Measurements from ENCODE around the gene SLC26A3. TPM values are rescaled to one million over a fixed set of nuclear protein-coding genes. Genes with fewer than 3 reads are reported as not detected.

SLC26A3 gene
- total RNA-seq, 1 experiment from 2014 or later, result not detected

GRCh38 chr7:107816011-107816566, 13.1 kb upstream of the SLC26A3 start:
- Histone ChIP-seq H3K27me3 (ENCODE audit: insufficient read depth, low read length) (no peaks in the 10 kb centered on the region), H2BK20ac (ENCODE audit: low read depth, low read length, poor library complexity, severe bottlenecking) (no peak overlapping the region), H2AFZ (ENCODE audit: low read length) (no peak overlapping the region), H3K4me1 (ENCODE audit: insufficient read depth, low read length) (no peaks in the 10 kb centered on the region), H4K5ac (ENCODE audit: insufficient read length, low read depth, low read length) (no peak overlapping the region), H2BK5ac (ENCODE audit: insufficient read length, low read length) (no peak overlapping the region), H3K14ac (ENCODE audit: insufficient read depth, low read length) (no peak overlapping the region), H3K4me2 (ENCODE audit: insufficient read depth, insufficient read length, low read length) (no peak overlapping the region), H3T11ph (ENCODE audit: low read length) (no peak overlapping the region), H3K79me2 (ENCODE audit: insufficient read depth, low read length) (no peaks in the 10 kb centered on the region), H2BK120ac (ENCODE audit: low read depth, low read length, poor library complexity, severe bottlenecking) (no peak overlapping the region), H2BK15ac (ENCODE audit: low read depth, low read length) (no peak overlapping the region), H3K79me1 (ENCODE audit: insufficient read depth, low read depth, low read length, poor library complexity, severe bottlenecking) (no peaks in the 10 kb centered on the region), H3K56ac (ENCODE audit: insufficient read length, low read depth, low read length) (no peak overlapping the region), H3K18ac (ENCODE audit: insufficient read length, low read depth, low read length) (no peak overlapping the region), H3K9me3 (ENCODE audit: control insufficient read depth, low read depth, low read length) (no peaks in the 10 kb centered on the region), H3K9ac (ENCODE audit: extremely low read depth, insufficient read length, low read length) (no peak overlapping the region), H3K27ac (ENCODE audit: insufficient read length, low read depth, low read length) (no peak overlapping the region), H3K23me2 (ENCODE audit: insufficient read length, low read depth, low read length, poor library complexity, severe bottlenecking) (no peaks in the 10 kb centered on the region), H4K20me1 (ENCODE audit: control insufficient read depth, insufficient read depth, insufficient read length) (no peaks in the 10 kb centered on the region), H3K23ac (ENCODE audit: insufficient read length, low read depth, low read length) (no peak overlapping the region), H3K4ac (ENCODE audit: low read depth, low read length) (no peak overlapping the region), H4K8ac (replicated peaks; ENCODE audit: insufficient read length, low read depth, low read length) (no peak overlapping the region), H4K91ac (ENCODE audit: insufficient read length, low read depth, low read length) (no peak overlapping the region), H2BK12ac (ENCODE audit: insufficient read length, low read depth, low read length) (no peak overlapping the region), H2AK5ac (ENCODE audit: insufficient read length, low read length) (no peak overlapping the region)
- Mint-ChIP-seq H3K27me3 (ENCODE audit: low read depth) (no peaks in the 10 kb centered on the region), H3K4me3 (no peak overlapping the region), H3K36me3 (ENCODE audit: insufficient read depth in 1 of 3, low read depth in 3 of 3) (no peaks in the 10 kb centered on the region), H3K27ac (no peak overlapping the region; a peak in 1 of 7 replicates), H3K9me3 (no peaks in the 10 kb centered on the region), H3K4me1 (no peaks in the 10 kb centered on the region)
- WGBS (ENCODE audit: extremely low coverage, insufficient read length, low lambda C conversion rate), result no CpG with 5 or more reads among the region's 6 CpGs
- DNase-seq, result no peak
- no peak for TF ChIP-seq CTCF (conservative IDR thresholded peaks at IDR 0.05)

Measured in H9 (cell line).